Measurements from ENCODE around the gene VLDLR. TPM values are rescaled to one million over a fixed set of nuclear protein-coding genes. Genes with fewer than 3 reads are reported as not detected.
"Not testable (repeated sequence)": the region's sequence is repeated elsewhere in the genome, so short reads cannot be mapped to it uniquely, and the experiment has no call there.

Gene VLDLR
- total RNA-seq, 1 donor from 2014 or later, result 11.1 TPM

DNA sequence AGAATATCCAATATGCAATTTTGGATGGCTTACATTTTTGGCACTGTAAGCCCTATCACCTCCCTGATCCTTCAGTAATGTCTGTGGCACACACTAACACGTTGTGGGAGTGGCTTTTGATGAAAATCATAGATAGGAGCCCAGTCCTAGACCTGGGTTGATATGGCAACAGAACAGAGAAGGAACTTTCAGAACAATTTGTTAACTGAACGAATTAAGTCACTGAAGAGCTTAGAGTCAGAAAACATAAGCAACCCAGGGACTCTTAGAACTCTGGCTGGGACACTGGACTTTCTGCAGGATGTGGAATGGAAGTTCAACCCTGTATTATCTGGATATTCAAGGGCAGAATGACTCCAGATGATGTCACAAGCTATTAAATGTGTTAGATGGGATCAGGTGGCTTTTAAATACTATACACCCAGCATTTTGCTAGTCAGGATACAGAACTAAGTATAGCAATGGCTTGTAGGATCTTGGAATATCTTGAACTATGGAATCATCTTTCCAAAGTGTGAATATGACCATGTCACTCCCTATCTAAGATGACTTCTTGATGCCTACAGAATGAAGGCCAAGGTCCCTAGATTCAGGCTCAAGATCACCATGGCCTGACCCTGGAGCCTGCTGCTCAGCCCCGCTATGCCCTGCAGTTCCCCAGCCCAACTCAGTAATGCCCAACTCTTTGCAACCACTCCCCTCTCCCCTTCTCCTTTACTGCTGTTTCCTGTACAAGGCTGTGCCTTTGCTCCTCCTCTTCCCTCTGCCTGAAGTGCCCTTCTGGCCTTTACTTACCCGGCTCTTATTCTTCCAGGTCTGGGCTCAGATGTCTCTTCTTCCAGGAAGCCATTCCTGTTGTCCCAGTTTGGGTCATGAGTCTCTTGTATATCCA is 42.8 kb downstream of the VLDLR start:
- no peak for DNase-seq

DNA sequence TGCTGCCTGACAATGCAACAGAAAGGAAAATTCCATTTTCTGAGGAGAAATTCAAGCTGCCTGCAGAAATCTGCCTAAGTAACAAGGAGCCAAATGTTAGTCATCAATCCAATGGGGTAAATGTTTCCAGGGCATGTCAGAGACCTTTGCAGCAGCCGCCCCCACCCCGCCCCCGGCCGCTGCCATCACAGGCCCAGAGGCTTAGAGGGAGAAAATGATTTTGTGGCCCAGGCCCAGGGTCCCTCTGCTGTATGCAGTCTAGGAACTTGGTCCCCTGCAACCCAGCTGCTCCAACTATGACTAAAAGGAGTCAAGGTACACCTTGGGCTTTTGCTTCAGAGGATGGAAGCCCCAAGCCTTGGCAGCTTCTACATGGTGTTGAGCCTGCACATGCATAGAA is 45.0 kb downstream of the VLDLR start:
- DNase-seq, result no peak

DNA sequence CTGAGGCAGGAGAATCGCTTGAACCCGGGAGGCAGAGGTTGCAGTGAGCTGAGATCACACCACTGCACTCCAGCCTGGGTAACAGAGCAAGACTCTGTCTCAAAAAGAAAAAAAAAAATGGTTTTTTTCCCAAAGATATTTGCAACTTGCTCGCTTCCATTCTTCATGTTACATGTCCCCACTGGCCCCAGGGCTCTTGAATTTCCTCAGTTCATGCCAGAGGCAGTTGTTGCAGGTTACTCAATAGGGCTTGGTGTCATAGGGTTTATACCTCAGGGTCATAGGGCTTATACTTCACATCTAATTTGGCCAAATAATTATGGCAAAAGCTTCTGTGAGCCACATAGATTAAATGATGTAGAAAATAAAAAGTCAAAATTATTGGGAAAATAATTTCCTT is 51.6 kb downstream of the VLDLR start:
- no peak for DNase-seq

- DNase-seq, result no peak
Measured at GRCh38 chr9:2674141-2674824, 52.7 kb downstream of the VLDLR start.

- no peak for DNase-seq
Measured at GRCh38 chr9:2675834-2676233, 54.2 kb downstream of the VLDLR start.

- peak; percentile 34 for DNase-seq
Measured at GRCh38 chr9:2676466-2676865, 54.9 kb downstream of the VLDLR start.

GRCh38 chr9:2677915-2678889 is 56.6 kb downstream of the VLDLR start:
- DNase-seq, result peak; percentile 10

DNA sequence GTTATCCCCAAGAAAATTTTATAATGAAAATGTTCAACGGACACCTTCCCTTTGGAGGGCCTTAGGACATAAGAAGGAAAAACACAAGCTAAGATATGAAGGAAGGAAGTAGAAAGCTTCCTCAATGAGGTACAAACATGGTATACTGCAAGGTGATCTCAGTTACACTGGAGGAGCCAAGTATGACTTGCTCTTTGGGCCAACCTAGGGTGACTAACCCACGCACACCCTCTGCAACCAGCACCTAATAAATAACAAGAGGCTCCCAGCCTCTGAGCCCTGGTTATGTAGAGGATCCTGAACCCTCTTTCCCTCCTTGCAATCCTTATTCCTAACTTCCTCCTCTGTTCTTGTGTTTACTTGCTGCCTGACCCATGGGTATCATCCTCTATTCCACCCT is 57.4 kb downstream of the VLDLR start:
- DNase-seq, result no peak

DNA sequence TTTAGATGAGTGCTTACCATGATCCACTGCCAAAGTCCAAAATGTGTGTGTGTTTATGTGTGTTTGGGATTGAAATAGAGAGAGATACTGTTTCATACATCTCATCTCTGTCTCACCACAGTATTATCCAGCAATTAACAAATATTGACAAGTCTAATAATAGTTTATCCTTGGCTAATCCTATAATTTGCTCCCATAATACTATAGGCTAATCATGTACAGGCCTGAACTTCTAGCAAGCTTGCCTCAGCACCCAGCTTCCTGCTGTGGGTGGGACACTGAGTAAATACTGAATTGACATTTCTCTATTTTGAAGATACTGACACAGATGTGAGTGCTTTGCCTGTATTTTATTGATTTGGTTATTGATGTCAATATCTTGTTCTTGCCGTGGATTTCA is 60.4 kb downstream of the VLDLR start:
- no peak for DNase-seq

DNA sequence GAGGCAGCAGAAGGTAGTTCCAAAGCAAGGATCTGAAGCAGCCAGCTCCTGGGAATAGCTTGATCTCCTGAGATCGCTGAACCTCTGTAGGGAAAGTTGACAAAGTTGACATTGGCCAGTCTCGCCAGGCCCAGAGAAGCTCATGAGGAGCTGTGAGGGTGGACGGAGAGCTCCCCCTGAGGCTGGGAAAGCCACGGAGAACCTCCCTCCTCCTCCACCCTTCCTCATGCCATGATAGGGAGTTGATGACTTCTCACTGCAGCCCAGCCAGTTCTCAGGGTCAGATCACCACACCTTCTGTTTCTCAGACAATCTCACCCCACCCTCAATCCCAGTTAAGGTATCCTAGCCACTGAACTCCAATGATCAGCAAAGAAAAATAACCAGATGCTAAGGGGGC is 65.3 kb downstream of the VLDLR start:
- no peak for DNase-seq

DNA sequence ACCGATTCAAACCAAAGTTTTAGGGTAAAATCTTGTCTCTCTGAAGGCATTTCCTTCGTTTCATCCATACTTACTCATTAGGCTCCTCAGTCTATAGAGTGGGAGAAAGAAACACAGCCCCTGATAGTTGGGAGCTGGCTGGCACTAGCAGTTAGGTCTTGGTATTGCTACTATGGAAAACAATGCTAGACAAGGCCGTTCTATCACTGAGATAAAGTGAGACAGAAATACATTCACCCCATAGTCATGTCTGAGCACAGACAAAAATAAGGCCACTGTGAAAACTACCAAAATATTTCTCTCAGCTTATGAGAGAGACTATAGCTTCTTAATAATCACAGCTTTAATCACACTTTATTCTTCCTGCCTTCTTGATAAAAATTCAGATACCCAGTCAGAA is 67.0 kb downstream of the VLDLR start:
- no peak for DNase-seq

DNA sequence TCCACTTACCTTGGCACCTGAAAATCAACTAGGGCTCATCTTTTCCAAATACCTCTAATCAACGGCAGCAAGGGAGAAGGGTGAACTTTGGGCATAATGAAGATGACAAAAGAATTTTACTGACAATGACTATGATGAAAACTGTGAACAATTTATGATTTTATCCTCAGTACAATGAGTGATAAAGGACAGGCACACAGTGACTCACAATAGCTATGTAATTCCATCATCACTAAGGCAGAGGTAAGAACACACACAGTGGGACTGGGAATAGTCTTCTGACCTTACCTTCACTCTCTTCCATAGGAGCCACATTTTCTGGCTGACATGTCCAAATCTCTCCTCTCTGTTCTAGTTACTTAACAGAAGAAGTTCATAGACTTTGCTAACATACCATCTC is 69.6 kb downstream of the VLDLR start:
- DNase-seq, result peak; percentile 47

DNA sequence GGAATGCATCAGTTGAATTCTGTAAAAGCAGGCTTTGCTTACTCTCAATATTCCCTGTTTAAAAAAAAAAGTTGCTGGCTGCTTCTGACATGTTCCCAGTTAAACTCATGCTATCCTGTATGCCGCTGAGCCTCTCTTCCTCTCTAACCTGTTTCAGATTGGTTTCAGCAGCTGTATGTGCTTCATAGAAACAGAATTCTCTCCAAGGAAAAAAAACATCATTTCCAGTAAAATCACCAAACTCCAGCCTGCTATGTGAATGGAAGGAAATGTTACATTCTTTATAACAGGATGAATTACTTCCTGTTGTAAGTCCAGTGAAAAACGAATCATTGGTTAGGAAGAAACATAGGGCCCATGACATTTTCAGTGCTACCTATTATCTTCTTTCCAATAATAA is 70.0 kb downstream of the VLDLR start:
- peak; percentile 87 for DNase-seq

DNA sequence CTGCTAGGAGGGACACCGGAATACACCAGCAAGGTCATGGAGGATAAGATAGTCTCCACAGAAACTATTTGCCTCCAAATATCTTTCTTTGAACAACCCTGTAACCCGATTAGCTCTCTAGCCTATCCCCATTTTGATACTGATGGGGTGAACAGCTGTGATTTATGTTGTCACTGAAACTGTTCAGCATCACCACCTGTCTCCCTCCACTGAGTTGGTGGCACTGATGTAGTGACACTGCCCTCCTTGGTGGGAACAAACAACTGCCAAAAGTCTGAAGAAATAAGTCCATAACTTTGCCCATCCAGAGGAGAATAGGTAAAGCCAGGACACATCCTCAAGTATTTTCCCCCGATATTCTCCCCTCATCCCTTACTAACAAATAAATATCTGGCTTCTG is 71.5 kb downstream of the VLDLR start:
- no peak for DNase-seq

DNA sequence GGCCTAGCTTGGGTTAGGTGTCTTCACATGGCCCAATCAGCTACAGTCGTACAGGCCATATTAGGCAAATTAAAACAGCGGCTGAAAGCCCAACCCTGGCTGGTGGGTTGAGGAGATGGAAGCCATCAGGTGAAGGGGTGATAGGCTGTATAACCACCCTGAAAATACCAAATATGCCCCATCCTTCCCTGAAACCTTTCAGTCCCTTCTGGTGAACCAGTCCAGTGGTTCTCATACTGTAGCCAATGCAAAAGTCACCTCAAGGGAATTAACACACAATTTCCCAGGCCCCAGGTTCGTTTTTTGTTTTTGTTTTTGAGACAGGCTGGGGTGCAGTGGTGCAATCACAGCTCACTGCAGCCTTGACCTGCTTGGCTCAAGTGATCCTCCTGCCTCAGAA is 75.9 kb downstream of the VLDLR start:
- DNase-seq, result no peak

DNA sequence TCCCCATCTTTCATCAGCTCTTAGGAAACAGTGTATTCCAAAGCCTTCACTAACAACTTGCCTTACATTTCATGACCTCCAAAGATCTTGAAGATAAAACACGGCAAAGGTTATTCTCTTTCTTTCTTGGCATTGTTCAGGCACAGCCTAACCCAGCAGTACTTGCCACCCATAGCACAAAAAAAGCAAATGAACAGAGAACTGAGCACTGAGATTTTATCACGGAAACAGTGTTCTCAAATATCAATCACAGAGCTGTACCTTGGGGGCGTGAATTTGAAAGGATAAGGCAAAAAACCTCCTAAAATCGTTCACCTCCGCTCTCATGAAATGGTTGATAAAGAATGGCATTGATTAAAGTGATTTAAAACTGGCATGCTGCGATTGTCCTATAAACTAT is 78.8 kb downstream of the VLDLR start:
- DNase-seq, result no peak

DNA sequence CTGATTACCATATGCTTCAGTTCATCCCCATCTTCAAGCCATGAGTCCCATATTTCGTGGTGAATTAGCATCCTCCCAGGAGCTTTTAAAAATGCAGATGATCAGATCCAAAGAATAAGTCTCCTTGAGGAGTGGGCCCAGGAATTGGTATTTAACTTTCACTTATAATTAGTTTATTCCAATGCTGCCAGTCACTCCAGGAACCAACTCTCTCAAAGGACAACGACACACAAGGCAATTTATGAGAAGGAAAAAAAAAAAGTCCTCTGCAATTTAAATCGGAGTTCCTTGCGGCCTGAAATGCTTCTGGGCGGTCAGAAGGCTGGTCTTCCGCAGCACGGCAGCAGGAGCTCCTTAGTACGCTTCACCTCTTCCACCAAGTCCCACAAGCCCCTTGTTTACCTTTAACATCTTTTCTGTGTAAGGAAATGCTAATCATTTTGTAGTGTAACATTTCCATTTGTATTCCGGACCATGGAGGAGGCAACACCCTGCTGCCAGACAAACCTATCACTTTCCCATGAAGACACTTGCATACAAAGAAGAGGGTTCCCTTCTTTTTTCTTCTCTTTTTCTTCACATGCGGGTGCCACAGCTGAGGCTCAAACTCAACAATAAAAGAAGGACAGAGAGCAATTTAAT is 79.4 kb downstream of the VLDLR start:
- DNase-seq, result no peak

DNA sequence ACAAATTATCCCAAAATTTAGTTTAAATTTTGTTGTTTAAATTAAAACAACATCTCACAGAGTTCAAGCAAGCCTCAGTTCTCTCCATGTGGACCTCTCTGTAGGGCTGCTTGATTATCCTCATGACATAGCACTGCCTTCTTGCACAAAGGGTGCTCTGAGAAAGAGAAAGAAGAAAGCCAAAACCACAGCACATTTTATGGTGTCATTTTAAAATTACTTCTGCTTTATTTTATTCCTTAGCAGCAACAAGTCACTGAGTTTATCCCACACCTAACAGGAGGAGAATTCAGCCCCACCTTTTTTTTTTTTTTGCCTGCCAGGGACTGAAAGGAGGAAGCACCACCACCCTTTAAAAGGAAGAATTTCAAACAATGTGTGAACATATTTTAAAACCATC is 82.9 kb downstream of the VLDLR start:
- no peak for DNase-seq

GRCh38 chr9:2707256-2707655 is 85.7 kb downstream of the VLDLR start:
- not testable (repeated sequence) for DNase-seq

Measured in dermis blood vessel endothelial cell (primary cell).